Measurements from ENCODE around the gene PKNOX2. TPM values are rescaled to one million over a fixed set of nuclear protein-coding genes. Genes with fewer than 3 reads are reported as not detected.

Gene PKNOX2
- total RNA-seq, 1 donor, result under 0.01 TPM

DNA sequence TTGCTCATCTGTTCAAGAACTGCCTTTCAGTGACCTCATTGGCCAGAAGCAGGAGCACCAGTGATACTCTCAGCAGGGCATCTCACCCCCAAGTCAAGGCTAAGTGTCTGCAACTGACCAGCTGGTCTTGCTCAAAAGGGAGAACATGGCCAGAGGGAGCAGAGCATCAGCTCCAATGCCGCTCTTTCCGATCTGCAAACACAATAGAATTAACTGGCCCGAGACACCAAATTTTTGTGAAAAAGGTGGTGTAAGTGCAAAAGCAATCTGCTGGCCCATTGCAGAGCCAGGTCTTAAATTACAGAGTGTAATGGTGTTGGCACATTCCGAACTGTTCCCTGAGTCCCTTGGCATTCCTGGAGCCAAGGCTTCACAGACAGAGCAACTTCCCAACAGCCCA is 97.0 kb downstream of the PKNOX2 start:
- no peaks in the 10 kb centered on the region for H3K9me3 ChIP-seq (ENCODE audit: low read depth, low read length)
- no peaks in the 10 kb centered on the region for H3K4me1 ChIP-seq (ENCODE audit: insufficient read depth, low read length)
- H3K4me3 ChIP-seq (ENCODE audit: low read length), result no peak overlapping the region
- peaks cover 11% of the 10 kb centered on the region for H3K27me3 ChIP-seq (ENCODE audit: insufficient read depth, low read length)

DNA sequence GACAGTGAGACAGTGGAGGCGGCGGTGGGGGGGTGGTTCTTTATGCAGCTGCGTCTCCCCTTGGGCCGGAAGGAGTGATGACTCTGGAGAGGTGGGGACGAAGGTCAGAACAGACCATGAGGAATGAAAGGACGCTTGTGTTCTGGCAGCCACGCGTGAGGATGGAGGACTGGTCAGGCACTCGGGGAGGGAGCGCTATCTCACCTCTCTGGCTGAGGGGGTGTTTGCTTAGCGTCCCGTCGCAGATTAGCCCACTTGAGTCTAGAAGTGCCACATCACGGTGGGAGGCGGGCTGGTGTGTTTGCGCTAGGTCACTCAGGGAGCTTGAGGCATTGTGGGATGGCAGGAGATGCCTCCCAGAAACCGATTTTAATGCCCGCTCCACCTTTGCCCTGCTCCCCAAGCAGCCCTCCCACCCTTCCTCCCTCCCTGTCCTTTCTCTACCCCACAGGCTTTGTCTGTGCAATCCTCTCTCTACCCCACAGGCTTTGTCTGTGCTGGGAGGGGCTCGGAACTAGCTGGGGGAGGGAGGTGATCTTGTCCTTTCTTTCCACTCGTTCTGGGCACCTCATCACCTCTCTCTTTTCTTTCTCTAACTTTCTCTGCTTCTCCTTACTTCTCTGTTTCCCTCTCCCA is 97.8 kb downstream of the PKNOX2 start:
- Histone ChIP-seq H3K4me3 (ENCODE audit: low read length) (no peak overlapping the region), H3K4me1 (ENCODE audit: insufficient read depth, low read length) (no peaks in the 10 kb centered on the region), H3K9me3 (ENCODE audit: low read depth, low read length) (no peaks in the 10 kb centered on the region), H3K27me3 (ENCODE audit: insufficient read depth, low read length) (peaks cover 11% of the 10 kb centered on the region)

- Histone ChIP-seq H3K4me3 (ENCODE audit: low read length) (no peak overlapping the region), H3K4me1 (ENCODE audit: insufficient read depth, low read length) (no peaks in the 10 kb centered on the region), H3K9me3 (ENCODE audit: low read depth, low read length) (no peaks in the 10 kb centered on the region), H3K27me3 (ENCODE audit: insufficient read depth, low read length) (peaks cover 11% of the 10 kb centered on the region)
Measured at GRCh38 chr11:125262830-125263218, 98.3 kb downstream of the PKNOX2 start.

- Histone ChIP-seq H3K9me3 (ENCODE audit: low read depth, low read length) (no peaks in the 10 kb centered on the region), H3K27me3 (ENCODE audit: insufficient read depth, low read length) (peaks cover 11% of the 10 kb centered on the region), H3K4me3 (ENCODE audit: low read length) (no peak overlapping the region), H3K4me1 (ENCODE audit: insufficient read depth, low read length) (no peaks in the 10 kb centered on the region)
Measured at GRCh38 chr11:125263268-125263790, 98.8 kb downstream of the PKNOX2 start.

DNA sequence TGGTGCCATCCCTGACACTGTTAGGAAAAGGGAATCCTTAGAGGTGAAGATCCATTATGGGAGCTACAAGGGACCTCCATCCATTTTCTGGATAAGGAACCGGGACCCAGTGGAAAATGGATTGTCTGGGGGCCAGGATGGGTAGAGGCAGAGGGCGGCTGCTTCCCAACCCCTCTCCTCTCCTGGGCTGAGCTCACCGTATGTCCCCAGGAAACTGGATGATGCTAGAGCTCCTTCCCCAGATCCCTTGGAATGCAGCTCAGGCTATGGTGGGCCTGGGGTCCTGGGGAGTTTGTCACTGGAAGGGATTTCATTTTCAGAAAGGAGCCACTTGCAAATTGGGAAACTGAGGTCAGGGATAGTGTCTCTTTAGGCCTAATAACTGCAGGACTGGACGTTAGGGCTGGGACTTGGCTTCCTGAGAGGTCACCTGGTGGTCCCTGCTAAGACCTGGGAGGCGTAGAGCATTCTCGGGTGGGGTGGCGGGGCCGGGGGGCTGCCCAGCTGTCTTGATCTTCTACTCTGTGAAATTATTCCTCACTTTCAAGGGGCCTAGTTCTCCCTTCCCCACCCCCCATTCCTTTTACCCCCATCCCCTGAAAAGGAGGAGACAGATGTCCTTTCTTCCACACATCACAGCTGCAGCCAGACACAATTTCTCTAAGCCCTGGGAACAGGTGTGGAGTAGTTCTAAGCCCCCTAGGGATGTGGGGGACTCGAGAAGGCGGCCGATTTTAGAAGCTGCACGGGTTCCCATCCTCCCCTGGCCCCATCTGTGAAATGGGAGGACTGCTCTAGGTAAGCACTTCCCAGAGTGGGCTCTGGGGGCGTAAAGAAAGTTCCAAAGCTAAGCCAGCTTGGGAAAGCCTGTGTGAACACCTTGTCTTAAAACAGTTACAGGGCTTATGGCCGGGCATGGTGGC is 99.8 kb downstream of the PKNOX2 start:
- H3K27me3 ChIP-seq (ENCODE audit: insufficient read depth, low read length), result peaks cover 11% of the 10 kb centered on the region
- H3K4me3 ChIP-seq (ENCODE audit: low read length), result no peak overlapping the region
- H3K9me3 ChIP-seq (ENCODE audit: low read depth, low read length), result no peaks in the 10 kb centered on the region
- H3K4me1 ChIP-seq (ENCODE audit: insufficient read depth, low read length), result no peaks in the 10 kb centered on the region

GRCh38 chr11:125267548-125267947 is 103.0 kb downstream of the PKNOX2 start:
- no peak overlapping the region for H3K4me3 ChIP-seq (ENCODE audit: low read length)
- no peaks in the 10 kb centered on the region for H3K4me1 ChIP-seq (ENCODE audit: insufficient read depth, low read length)
- H3K27me3 ChIP-seq (ENCODE audit: insufficient read depth, low read length), result peaks cover 11% of the 10 kb centered on the region
- H3K9me3 ChIP-seq (ENCODE audit: low read depth, low read length), result no peaks in the 10 kb centered on the region

- Histone ChIP-seq H3K4me3 (ENCODE audit: low read length) (no peak overlapping the region), H3K27me3 (ENCODE audit: insufficient read depth, low read length) (peaks cover 5% of the 10 kb centered on the region), H3K4me1 (ENCODE audit: insufficient read depth, low read length) (no peaks in the 10 kb centered on the region), H3K9me3 (ENCODE audit: low read depth, low read length) (no peaks in the 10 kb centered on the region)
Measured at GRCh38 chr11:125268611-125269010, 104.1 kb downstream of the PKNOX2 start.

DNA sequence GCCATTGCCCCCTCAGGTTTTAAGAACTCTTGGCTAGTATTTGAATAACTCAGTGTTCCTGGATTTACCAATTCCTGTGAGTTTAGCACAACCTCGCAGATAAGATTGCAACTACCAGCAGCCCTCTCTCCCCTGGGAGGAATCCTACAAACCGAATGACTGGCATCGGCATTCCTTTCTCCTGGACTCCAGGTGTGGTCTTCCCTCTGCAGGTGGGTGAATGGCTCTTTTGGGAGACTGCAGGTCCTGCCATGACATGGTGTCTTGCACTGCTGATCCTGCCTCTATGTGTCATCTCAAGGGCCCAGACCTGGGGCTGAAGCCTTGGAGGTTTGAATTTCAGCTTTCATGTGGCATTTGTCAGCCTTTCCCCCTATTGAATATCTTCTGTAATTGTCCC is 105.6 kb downstream of the PKNOX2 start:
- Histone ChIP-seq H3K27me3 (ENCODE audit: insufficient read depth, low read length) (no peaks in the 10 kb centered on the region), H3K4me3 (ENCODE audit: low read length) (no peak overlapping the region), H3K4me1 (ENCODE audit: insufficient read depth, low read length) (no peaks in the 10 kb centered on the region), H3K9me3 (ENCODE audit: low read depth, low read length) (no peaks in the 10 kb centered on the region)

- Histone ChIP-seq H3K9me3 (ENCODE audit: low read depth, low read length) (no peaks in the 10 kb centered on the region), H3K4me3 (ENCODE audit: low read length) (no peak overlapping the region), H3K4me1 (ENCODE audit: insufficient read depth, low read length) (no peaks in the 10 kb centered on the region), H3K27me3 (ENCODE audit: insufficient read depth, low read length) (no peaks in the 10 kb centered on the region)
Measured at GRCh38 chr11:125270711-125271110, 106.2 kb downstream of the PKNOX2 start.

DNA sequence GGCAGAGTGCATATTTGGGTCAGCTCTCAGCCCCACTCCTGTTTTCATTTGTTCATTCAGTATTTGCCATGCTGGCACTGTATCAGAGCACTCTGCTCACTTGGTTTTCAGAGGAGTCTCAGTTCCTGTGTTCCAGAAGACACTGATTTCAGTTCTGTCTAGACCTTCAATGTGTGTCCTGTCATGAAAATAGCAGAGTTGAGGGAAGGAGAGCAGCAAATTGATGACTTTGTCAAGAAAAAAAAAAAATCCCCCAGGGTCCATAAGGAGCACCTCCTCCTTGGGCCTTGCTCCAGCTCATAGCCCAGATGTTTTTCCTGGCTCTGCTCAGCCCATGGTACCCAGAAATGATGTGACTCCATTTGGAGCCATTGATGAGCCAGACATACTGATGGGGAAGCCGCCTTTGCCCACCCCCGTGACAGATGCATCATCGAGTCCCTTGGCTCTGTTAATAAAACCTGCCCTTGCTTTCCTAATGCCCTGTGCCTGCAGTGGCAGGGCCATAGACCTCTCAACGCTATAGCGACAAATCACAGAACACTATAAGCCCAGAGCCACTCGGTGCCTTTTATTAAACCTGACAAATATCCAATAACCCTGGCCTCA is 107.0 kb downstream of the PKNOX2 start:
- H3K4me3 ChIP-seq (ENCODE audit: low read length), result no peak overlapping the region
- no peaks in the 10 kb centered on the region for H3K27me3 ChIP-seq (ENCODE audit: insufficient read depth, low read length)
- no peaks in the 10 kb centered on the region for H3K4me1 ChIP-seq (ENCODE audit: insufficient read depth, low read length)
- no peaks in the 10 kb centered on the region for H3K9me3 ChIP-seq (ENCODE audit: low read depth, low read length)

- Histone ChIP-seq H3K4me3 (ENCODE audit: low read length) (no peak overlapping the region), H3K9me3 (ENCODE audit: low read depth, low read length) (no peaks in the 10 kb centered on the region), H3K4me1 (ENCODE audit: insufficient read depth, low read length) (no peaks in the 10 kb centered on the region), H3K27me3 (ENCODE audit: insufficient read depth, low read length) (no peaks in the 10 kb centered on the region)
Measured at GRCh38 chr11:125272092-125272491, 107.5 kb downstream of the PKNOX2 start.

GRCh38 chr11:125272821-125273220 is 108.3 kb downstream of the PKNOX2 start:
- Histone ChIP-seq H3K27me3 (ENCODE audit: insufficient read depth, low read length) (no peaks in the 10 kb centered on the region), H3K9me3 (ENCODE audit: low read depth, low read length) (no peaks in the 10 kb centered on the region), H3K4me1 (ENCODE audit: insufficient read depth, low read length) (no peaks in the 10 kb centered on the region), H3K4me3 (ENCODE audit: low read length) (no peak overlapping the region)

DNA sequence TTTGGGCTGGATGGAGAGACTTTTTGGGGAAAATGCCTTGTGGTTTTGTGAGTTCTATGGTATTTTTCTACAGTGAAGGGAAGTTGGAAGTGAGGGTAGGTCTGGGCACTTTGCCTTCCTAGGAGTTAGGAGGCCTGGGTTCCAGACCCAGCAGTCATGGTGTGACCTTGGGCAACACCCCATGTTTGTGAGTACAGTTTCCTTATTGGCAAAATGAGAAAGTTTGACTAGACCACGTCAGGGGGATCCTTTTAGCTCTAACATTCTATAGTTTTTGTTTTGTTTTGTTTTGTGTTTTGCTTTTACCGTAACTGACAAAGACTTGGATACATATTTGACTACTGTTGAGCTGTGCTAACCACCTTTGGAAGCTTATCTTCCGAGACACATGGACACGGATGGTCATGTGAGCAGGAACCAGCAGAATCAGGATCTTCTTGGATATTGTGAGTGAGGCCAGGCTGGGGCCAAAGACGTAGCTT is 109.0 kb downstream of the PKNOX2 start:
- Histone ChIP-seq H3K4me1 (ENCODE audit: insufficient read depth, low read length) (no peaks in the 10 kb centered on the region), H3K27me3 (ENCODE audit: insufficient read depth, low read length) (no peaks in the 10 kb centered on the region), H3K9me3 (ENCODE audit: low read depth, low read length) (no peaks in the 10 kb centered on the region), H3K4me3 (ENCODE audit: low read length) (no peak overlapping the region)

DNA sequence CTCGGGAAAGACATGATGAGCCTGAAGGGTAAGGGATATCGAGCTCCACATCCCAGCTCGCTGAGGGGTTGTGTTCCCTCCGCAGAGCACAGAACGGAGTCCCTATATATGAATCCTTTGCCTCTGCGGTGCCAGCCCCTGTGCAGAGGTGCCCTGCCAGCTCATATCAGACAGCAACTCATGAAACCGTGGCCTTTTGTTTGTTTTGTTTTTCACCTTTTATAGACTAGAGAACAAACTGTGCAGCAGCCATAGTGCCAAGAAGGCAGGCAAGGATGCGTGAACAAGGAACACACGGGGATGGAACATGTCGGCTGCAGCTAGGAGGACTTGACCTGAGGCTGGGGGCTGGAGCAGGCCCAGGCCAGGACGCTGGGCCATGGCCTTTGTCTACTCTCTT is 109.8 kb downstream of the PKNOX2 start:
- H3K9me3 ChIP-seq (ENCODE audit: low read depth, low read length), result no peaks in the 10 kb centered on the region
- H3K4me3 ChIP-seq (ENCODE audit: low read length), result no peak overlapping the region
- H3K27me3 ChIP-seq (ENCODE audit: insufficient read depth, low read length), result no peaks in the 10 kb centered on the region
- H3K4me1 ChIP-seq (ENCODE audit: insufficient read depth, low read length), result no peaks in the 10 kb centered on the region

DNA sequence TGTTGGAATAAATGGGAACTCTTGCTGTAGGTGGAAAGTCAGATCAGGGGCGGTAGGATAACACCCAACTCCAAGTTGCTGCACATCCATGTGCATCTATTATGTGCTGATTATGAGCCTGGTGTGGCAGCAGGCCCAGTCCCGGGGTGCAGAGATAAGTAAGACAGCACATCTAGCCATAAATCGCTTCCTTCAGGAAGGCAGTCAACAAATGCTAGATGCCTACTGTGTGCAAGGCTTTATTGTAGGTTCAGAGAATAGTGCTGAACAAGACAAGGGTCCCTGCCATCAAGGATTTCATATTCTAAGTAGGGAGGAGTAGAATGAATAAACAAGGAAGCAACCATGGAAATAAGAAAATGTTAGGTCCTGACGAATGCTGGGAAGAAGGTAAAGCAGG is 110.2 kb downstream of the PKNOX2 start:
- H3K4me3 ChIP-seq (ENCODE audit: low read length), result no peak overlapping the region
- H3K27me3 ChIP-seq (ENCODE audit: insufficient read depth, low read length), result no peaks in the 10 kb centered on the region
- no peaks in the 10 kb centered on the region for H3K4me1 ChIP-seq (ENCODE audit: insufficient read depth, low read length)

More for the DNA sequence above, 110.2 kb downstream of the PKNOX2 start:
- no peaks in the 10 kb centered on the region for H3K9me3 ChIP-seq (ENCODE audit: low read depth, low read length)

All from mononuclear cell (primary cell).